ENCODE data around the gene TFF2.

Gene TFF2

GRCh38 chr21:42391297-42391696 lies 40.5 kb upstream of the TFF2 start:
- Histone ChIP-seq H3K4me3 (ENCODE audit: low read length, poor library complexity, severe bottlenecking) (no peak overlapping the region), H3K36me3 (ENCODE audit: insufficient read depth, low read length) (no peaks in the 10 kb centered on the region), H3K4me2 (ENCODE audit: low read depth, low read length, poor library complexity, severe bottlenecking) (no peak overlapping the region), H3F3A (ENCODE audit: low read depth) (no peaks in the 10 kb centered on the region), H3K9me2 (replicated peaks; ENCODE audit: low read depth, low read length) (no peaks in the 10 kb centered on the region), H3K9me3 (ENCODE audit: insufficient read depth, low read depth, low read length) (no peaks in the 10 kb centered on the region), H3K4me1 (ENCODE audit: insufficient read depth, low read length, poor library complexity, severe bottlenecking) (peaks cover 50% of the 10 kb centered on the region), H3K9ac (ENCODE audit: low read depth, low read length, poor library complexity, severe bottlenecking) (no peak overlapping the region), H2AFZ (ENCODE audit: low read length) (0 out of 2 replicates have a peak overlapping the region, but pooled peaks have one; percentile 33), H3K27me3 (ENCODE audit: insufficient read depth, low read length, poor library complexity, severe bottlenecking) (no peaks in the 10 kb centered on the region), H4K20me1 (ENCODE audit: insufficient read depth, low read length, poor library complexity, severe bottlenecking) (no peaks in the 10 kb centered on the region), H3K79me2 (ENCODE audit: insufficient read depth, low read length) (no peaks in the 10 kb centered on the region)
- TF ChIP-seq EZH2phosphoT487 (IDR thresholded peaks at IDR 0.05; ENCODE audit: borderline replicate concordance) (no peak), CTCF (conservative IDR thresholded peaks at IDR 0.05; ENCODE audit: low read length) (no peak)

DNA sequence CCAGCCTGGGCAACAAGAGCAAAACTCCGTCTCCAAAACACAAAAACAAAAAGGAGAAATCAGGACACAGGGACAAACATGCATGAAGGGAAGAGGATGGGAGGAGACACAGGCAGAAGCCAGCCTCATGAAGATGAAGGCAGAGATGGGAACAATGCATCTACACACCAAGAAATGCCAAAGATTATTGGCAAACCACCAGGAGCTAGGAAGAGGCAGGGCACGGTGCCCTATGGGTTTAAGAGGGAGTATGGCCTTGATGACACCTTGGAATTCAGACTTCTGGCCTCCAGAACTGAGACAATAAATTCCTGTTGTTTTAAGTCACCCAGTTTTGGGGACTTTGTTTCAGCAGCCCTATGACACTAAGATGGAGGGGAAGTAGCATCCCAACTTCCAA lies 39.9 kb upstream of the TFF2 start:
- no peaks in the 10 kb centered on the region for H3K9me2 ChIP-seq (replicated peaks; ENCODE audit: low read depth, low read length)
- H3K79me2 ChIP-seq (ENCODE audit: insufficient read depth, low read length): no peaks in the 10 kb centered on the region
- H3K9me3 ChIP-seq (ENCODE audit: insufficient read depth, low read depth, low read length): no peaks in the 10 kb centered on the region
- no peaks in the 10 kb centered on the region for H4K20me1 ChIP-seq (ENCODE audit: insufficient read depth, low read length, poor library complexity, severe bottlenecking)
- H3F3A ChIP-seq (ENCODE audit: low read depth): no peaks in the 10 kb centered on the region
- H3K9ac ChIP-seq (ENCODE audit: low read depth, low read length, poor library complexity, severe bottlenecking): no peak overlapping the region
- H3K4me2 ChIP-seq (ENCODE audit: low read depth, low read length, poor library complexity, severe bottlenecking): no peak overlapping the region
- H3K4me1 ChIP-seq (ENCODE audit: insufficient read depth, low read length, poor library complexity, severe bottlenecking): peaks cover 49% of the 10 kb centered on the region
- no peak overlapping the region for H3K4me3 ChIP-seq (ENCODE audit: low read length, poor library complexity, severe bottlenecking)
- no peaks in the 10 kb centered on the region for H3K36me3 ChIP-seq (ENCODE audit: insufficient read depth, low read length)
- H3K27me3 ChIP-seq (ENCODE audit: insufficient read depth, low read length, poor library complexity, severe bottlenecking): no peaks in the 10 kb centered on the region
- TF ChIP-seq EZH2phosphoT487 (IDR thresholded peaks at IDR 0.05; ENCODE audit: borderline replicate concordance) (no peak), CTCF (conservative IDR thresholded peaks at IDR 0.05; ENCODE audit: low read length) (no peak)
- H2AFZ ChIP-seq (ENCODE audit: low read length): no peak overlapping the region

DNA sequence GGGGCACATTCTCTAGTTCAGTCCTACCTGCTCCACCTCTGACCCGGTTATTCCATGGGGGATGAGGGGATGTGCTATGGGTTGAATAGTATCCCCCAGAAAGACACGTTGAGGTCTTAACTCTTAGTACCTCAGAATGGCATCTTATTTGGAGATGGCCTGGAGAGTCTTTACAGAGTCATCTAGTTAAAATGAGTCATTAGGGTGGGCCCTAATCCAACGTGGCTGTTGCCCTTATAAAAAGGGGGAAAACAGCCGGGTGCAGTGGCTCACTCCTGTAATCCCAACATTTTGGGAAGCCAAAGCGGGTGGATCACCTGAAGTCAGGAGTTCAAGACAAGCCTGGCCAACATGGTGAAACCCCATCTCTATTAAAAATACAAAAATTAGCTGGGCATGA lies 39.4 kb upstream of the TFF2 start:
- Histone ChIP-seq H3K36me3 (ENCODE audit: insufficient read depth, low read length) (no peaks in the 10 kb centered on the region), H3K9me3 (ENCODE audit: insufficient read depth, low read depth, low read length) (no peaks in the 10 kb centered on the region), H3K9me2 (replicated peaks; ENCODE audit: low read depth, low read length) (no peaks in the 10 kb centered on the region), H3K27me3 (ENCODE audit: insufficient read depth, low read length, poor library complexity, severe bottlenecking) (no peaks in the 10 kb centered on the region), H3K9ac (ENCODE audit: low read depth, low read length, poor library complexity, severe bottlenecking) (peak overlapping the region; percentile 13), H3K4me1 (ENCODE audit: insufficient read depth, low read length, poor library complexity, severe bottlenecking) (peaks cover 54% of the 10 kb centered on the region), H2AFZ (ENCODE audit: low read length) (0 out of 2 replicates have a peak overlapping the region, but pooled peaks have one; percentile 58), H3K4me3 (ENCODE audit: low read length, poor library complexity, severe bottlenecking) (peak overlapping the region; percentile 4), H3K79me2 (ENCODE audit: insufficient read depth, low read length) (no peaks in the 10 kb centered on the region), H4K20me1 (ENCODE audit: insufficient read depth, low read length, poor library complexity, severe bottlenecking) (no peaks in the 10 kb centered on the region), H3F3A (ENCODE audit: low read depth) (no peaks in the 10 kb centered on the region), H3K4me2 (ENCODE audit: low read depth, low read length, poor library complexity, severe bottlenecking) (peak overlapping the region; percentile 57)
- no peak for TF ChIP-seq CTCF (conservative IDR thresholded peaks at IDR 0.05; ENCODE audit: low read length)
- no peak for TF ChIP-seq EZH2phosphoT487 (IDR thresholded peaks at IDR 0.05; ENCODE audit: borderline replicate concordance)

Data from Loucy (cell line).